GM10266 (cell line): ENCODE measurements around the gene RAMP3.

Experiments
- DNase-seq: peaks from one replicate; pipeline ENCODE4 v3.0.0; 2012; ENCODE audit errors: extremely low spot score
- CTCF ChIP-seq: IDR thresholded peaks from 2 replicates; pipeline ENCODE4 v1.5.1; 2012; ENCODE audit warnings: mild to moderate bottlenecking, low read depth; ENCODE audit not compliant: control insufficient read depth, insufficient read depth; ENCODE audit errors: missing control alignments

The RAMP3 gene

GRCh38 chr7:45221896-45222604 lies 64.5 kb downstream of the RAMP3 start:
- TF ChIP-seq CTCF, result no peak
- DNase-seq, result no peak

DNA sequence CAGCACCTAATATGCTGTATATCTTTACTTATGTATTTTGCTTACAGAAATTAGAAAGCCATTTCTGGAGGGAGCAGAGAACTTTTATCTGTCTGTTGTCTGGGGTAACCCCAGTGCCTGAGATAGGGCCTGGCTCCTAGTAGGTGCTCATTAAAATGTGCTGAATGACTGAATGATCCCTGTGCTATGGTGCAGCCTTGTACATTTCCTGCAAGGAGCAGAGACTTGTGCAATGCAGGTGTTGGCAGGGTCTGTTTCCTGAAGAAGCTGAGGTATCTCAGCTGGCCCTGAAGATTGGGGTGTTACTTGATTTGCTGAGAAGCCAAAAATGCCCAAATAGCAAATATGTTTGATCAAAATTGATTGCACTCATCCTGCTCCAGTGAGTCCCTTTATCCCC lies 65.5 kb downstream of the RAMP3 start:
- no peak for DNase-seq
- TF ChIP-seq CTCF, result no peak

- no peak for DNase-seq
- TF ChIP-seq CTCF, result no peak
These were observed 66.4 kb downstream of the RAMP3 start for GRCh38 chr7:45223728-45224630.

- TF ChIP-seq CTCF, result no peak
- no peak for DNase-seq
These were observed 67.2 kb downstream of the RAMP3 start for GRCh38 chr7:45224832-45225231.

DNA sequence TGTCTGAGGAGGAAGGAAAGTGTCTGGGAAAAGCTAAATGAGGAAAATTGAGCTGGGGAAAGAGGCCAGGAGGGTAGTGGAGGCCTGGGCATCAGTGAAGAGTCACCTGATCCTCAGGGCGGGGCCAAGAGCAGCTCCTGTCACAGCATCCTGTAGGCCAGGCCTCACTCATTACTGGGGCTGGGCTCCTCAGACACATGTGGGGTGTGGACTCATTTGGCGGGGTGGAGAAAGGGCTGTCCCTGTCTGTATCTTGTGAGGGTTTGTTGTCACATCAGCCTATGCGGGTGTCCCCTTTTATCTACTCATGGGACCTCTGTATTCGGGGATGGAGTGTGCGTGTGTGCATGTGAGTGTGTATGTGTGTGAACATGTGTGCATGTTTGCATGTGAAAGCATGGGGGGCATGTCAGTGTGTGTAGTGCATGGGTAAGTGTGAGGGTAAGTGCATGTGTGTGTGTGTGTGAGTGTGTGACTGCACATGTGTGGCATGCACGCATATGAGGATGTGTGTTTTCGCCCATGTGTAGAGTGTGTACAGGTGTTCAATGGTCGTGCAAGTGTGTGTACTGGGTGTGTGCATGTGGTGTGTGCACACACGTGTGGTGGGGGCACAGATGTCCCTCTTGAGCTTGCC lies 67.8 kb downstream of the RAMP3 start:
- no peak for DNase-seq
- TF ChIP-seq CTCF, result no peak

- TF ChIP-seq CTCF, result no peak
- no peak for DNase-seq
These were observed 68.4 kb downstream of the RAMP3 start for GRCh38 chr7:45225948-45226335.
